ENCODE data around the gene GVQW3. TPM values are rescaled to one million over a fixed set of nuclear protein-coding genes. Genes with fewer than 3 reads are reported as not detected.

Gene GVQW3
- total RNA-seq, 2 experiments from 2014 or later = 3.2 to 3.7 TPM

DNA sequence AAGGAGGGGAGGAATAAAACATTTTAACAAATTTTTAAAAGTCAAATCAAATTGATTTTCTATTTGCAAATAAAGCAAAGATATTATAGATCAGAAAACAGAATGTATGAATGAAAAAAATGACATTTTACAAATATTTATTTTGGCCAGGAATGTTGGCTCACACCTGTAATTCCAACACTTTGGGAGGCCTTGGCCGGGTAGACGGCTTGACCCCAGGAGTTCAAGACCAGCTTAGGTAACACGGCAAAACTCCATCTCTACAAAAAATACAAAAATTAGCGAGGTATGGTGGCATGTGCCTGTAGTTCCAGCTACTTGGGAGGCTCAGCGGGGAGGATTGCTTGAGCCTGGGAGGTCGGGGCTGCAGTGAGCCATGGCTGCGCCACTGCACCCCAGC is 18.4 kb upstream of the GVQW3 start:
- ATAC-seq = no peak
- ChIA-PET POLR2A (no interaction called here), CTCF (interaction anchor here (2.0 kb wide), 1 partner anchor 12 kb away, joined by 11 read pairs; no protein-coding TSS in a partner anchor)
- H3K27ac Mint-ChIP-seq = no peak overlapping the region
- intact Hi-C loops (cut with DNase I, micrococcal nuclease) = no loop called here
- H3K36me3 Mint-ChIP-seq (ENCODE audit: low read depth) = peaks cover 25% of the 10 kb centered on the region
- no peaks in the 10 kb centered on the region for H3K9me3 Mint-ChIP-seq (ENCODE audit: low read depth)
- H3K4me1 Mint-ChIP-seq = peaks cover 29% of the 10 kb centered on the region
- H3K4me3 Mint-ChIP-seq = no peak overlapping the region
- no peaks in the 10 kb centered on the region for H3K27me3 Mint-ChIP-seq
- DNase-seq = no peak

- no peaks in the 10 kb centered on the region for H3K27me3 Mint-ChIP-seq
- DNase-seq (no peak), ATAC-seq (no peak)
- H3K36me3 Mint-ChIP-seq (ENCODE audit: low read depth) = peaks cover 20% of the 10 kb centered on the region
- ChIA-PET CTCF (interaction anchor here (0.6 to 2.4 kb wide), 5 partner anchors 10 to 537 kb away, joined by 3 to 7 read pairs (median 4); no protein-coding TSS in a partner anchor), POLR2A (no interaction called here)
- no peak overlapping the region for H3K27ac Mint-ChIP-seq
- intact Hi-C loops (cut with DNase I, micrococcal nuclease) = no loop called here
- no peak overlapping the region for H3K4me3 Mint-ChIP-seq
- no peaks in the 10 kb centered on the region for H3K9me3 Mint-ChIP-seq (ENCODE audit: low read depth)
- peaks cover 51% of the 10 kb centered on the region for H3K4me1 Mint-ChIP-seq
Observed at GRCh38 chr11:76365038-76365679, 16.0 kb upstream of the GVQW3 start.

DNA sequence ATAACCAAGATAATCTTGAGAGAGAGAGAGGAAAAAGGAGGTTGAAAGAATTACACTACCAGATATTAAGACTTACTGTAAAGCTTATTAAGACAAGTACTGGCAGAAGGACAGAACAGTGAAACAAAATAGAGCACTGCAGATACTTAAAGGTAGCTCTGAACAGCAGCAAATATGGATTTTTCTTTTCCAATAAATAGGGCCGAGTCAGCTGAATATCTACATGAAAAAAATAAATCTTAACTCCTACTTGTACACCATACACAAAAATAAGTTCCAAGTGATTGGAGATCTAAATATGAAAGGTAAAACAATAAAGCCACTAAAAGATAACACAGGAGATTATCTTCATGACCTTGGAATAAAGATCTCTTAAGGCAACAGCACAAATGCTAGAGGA is 12.6 kb upstream of the GVQW3 start:
- intact Hi-C loops (cut with DNase I, micrococcal nuclease) = no loop called here
- Mint-ChIP-seq H3K9me3 (ENCODE audit: low read depth) (no peaks in the 10 kb centered on the region), H3K4me1 (peaks cover 62% of the 10 kb centered on the region), H3K36me3 (ENCODE audit: low read depth) (peaks cover 7% of the 10 kb centered on the region), H3K4me3 (no peak overlapping the region), H3K27ac (no peak overlapping the region), H3K27me3 (no peaks in the 10 kb centered on the region)
- POLR2A ChIA-PET = no interaction called here
- DNase-seq (no peak), ATAC-seq (no peak)
- CTCF ChIA-PET = no interaction called here

- Mint-ChIP-seq H3K9me3 (ENCODE audit: low read depth) (no peaks in the 10 kb centered on the region), H3K4me1 (peaks cover 68% of the 10 kb centered on the region), H3K36me3 (ENCODE audit: low read depth) (peaks cover 1% of the 10 kb centered on the region), H3K4me3 (no peak overlapping the region), H3K27me3 (no peaks in the 10 kb centered on the region), H3K27ac (no peak overlapping the region)
- CTCF ChIA-PET = no interaction called here
- no peak for DNase-seq
- intact Hi-C loops (cut with DNase I, micrococcal nuclease) = no loop called here
- no peak for ATAC-seq
- POLR2A ChIA-PET = no interaction called here
Observed at GRCh38 chr11:76369406-76369805, 11.7 kb upstream of the GVQW3 start.

- H3K4me3 Mint-ChIP-seq = no peak overlapping the region
- CTCF ChIA-PET = interaction anchor here (1.0 to 1.1 kb wide), 2 partner anchors 11 to 70 kb away, joined by 3 read pairs; no protein-coding TSS in a partner anchor
Observed at GRCh38 chr11:76371170-76371569, 10.0 kb upstream of the GVQW3 start.

DNA sequence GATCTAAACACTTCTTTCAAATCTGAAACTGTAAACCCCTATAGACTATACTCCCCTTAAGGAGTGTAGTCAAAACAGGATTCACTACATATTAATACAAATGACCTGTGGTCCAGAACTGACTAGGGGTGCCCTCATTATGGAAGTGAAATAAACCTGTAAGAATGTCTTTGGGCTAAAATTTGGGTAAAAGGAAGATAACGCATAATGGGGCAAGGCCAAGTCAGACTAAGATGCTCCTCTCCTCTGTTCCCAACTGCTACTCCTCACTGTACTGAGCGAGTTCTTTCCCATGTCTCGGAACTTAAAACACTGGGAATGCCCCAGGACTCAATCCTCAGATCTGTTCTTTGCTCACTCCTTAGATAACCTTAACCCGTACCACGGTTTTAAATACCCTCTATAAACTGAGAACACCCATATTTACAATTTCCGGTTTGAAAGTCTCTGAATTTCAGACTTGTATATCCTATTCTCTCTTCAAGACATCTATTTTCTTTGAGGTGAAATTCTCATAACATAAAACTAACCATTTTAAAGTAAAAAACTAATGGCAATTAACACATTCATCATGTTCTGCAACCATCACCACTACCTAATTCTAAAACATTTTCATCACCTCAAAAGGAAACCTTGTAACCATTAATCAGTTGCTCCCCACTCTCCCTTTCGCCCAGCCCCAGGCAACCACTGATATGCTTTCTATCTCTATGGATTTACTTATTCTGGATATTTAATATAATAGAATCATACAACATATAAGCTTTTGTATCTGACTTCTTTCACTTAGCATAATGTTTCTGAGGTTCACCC is 4.2 kb upstream of the GVQW3 start:
- H3K4me3 Mint-ChIP-seq = no peak overlapping the region
- DNase-seq (no peak), ATAC-seq (no peak)
- H3K27me3 Mint-ChIP-seq = no peaks in the 10 kb centered on the region
- ChIA-PET CTCF (no interaction called here), POLR2A (no interaction called here)
- H3K4me1 Mint-ChIP-seq = peaks cover 68% of the 10 kb centered on the region
- no peaks in the 10 kb centered on the region for H3K9me3 Mint-ChIP-seq (ENCODE audit: low read depth)
- no peak overlapping the region for H3K27ac Mint-ChIP-seq
- intact Hi-C loops (cut with DNase I, micrococcal nuclease) = no loop called here
- H3K36me3 Mint-ChIP-seq (ENCODE audit: low read depth) = peaks cover 4% of the 10 kb centered on the region

More at GRCh38 chr11:76371170-76371569, 10.0 kb upstream of the GVQW3 start:
- peaks cover 72% of the 10 kb centered on the region for H3K4me1 Mint-ChIP-seq
- POLR2A ChIA-PET = no interaction called here
- intact Hi-C loops (cut with DNase I, micrococcal nuclease) = loop anchor here (1.0 kb wide), 2 partner anchors 9 to 10 kb away; partner anchors contain the start of genes GVQW3 (in 1 of the 2) and THAP12 (in 1 of the 2)
- DNase-seq = peak; percentile 69
- peak overlapping the region; percentile 90 for H3K27ac Mint-ChIP-seq
- no peaks in the 10 kb centered on the region for H3K27me3 Mint-ChIP-seq
- no peaks in the 10 kb centered on the region for H3K9me3 Mint-ChIP-seq (ENCODE audit: low read depth)
- peak; percentile 99 for ATAC-seq
- no peaks in the 10 kb centered on the region for H3K36me3 Mint-ChIP-seq (ENCODE audit: low read depth)

DNA sequence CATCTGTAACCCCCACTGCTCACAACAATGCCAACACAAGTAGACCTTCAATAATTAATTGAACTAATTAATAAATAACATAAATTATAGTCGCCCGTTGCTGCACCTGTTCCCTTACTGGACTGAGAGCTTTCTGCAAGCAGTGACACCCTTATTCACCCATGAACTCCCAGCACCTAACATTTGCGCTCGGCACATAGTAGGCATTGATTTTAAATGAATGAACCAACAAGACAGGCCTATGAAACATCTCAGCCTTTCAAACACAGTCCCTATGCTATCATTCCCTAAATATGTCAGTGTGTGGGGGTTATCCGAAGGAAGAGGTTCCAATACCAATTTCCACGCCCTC is 1.3 kb upstream of the GVQW3 start:
- ChIA-PET POLR2A (no interaction called here), CTCF (no interaction called here)
- peak overlapping the region; percentile 95 for H3K27ac Mint-ChIP-seq
- H3K4me3 Mint-ChIP-seq = peak overlapping the region; percentile 82
- H3K27me3 Mint-ChIP-seq = no peaks in the 10 kb centered on the region
- intact Hi-C loops (cut with DNase I, micrococcal nuclease) = loop anchor here (1.0 to 10.0 kb wide), 10 partner anchors 8 to 1982 kb away; partner anchors contain the start of genes UVRAG (in 2 of the 2), AAMDC (in 1 of the 2), ACER3 (in 1 of the 2) and CLNS1A (in 1 of the 2)
- H3K4me1 Mint-ChIP-seq = peaks cover 63% of the 10 kb centered on the region
- no peak for DNase-seq
- no peak for ATAC-seq
- H3K9me3 Mint-ChIP-seq (ENCODE audit: low read depth) = no peaks in the 10 kb centered on the region
- peaks cover 7% of the 10 kb centered on the region for H3K36me3 Mint-ChIP-seq (ENCODE audit: low read depth)

GRCh38 chr11:76380159-76380976 is 755 bp upstream of the GVQW3 start:
- H3K4me1 Mint-ChIP-seq = peaks cover 59% of the 10 kb centered on the region
- ChIA-PET POLR2A (no interaction called here), CTCF (no interaction called here)
- peak overlapping the region; percentile 95 for H3K27ac Mint-ChIP-seq
- peak; percentile 54 for ATAC-seq
- peaks cover 7% of the 10 kb centered on the region for H3K36me3 Mint-ChIP-seq (ENCODE audit: low read depth)
- no peaks in the 10 kb centered on the region for H3K9me3 Mint-ChIP-seq (ENCODE audit: low read depth)
- H3K27me3 Mint-ChIP-seq = no peaks in the 10 kb centered on the region
- H3K4me3 Mint-ChIP-seq = peak overlapping the region; percentile 82
- DNase-seq = peak; percentile 80
- intact Hi-C loops (cut with DNase I, micrococcal nuclease) = loop anchor here (1.0 to 10.0 kb wide), 10 partner anchors 9 to 1983 kb away; partner anchors contain the start of genes UVRAG (in 2 of the 2), AAMDC (in 1 of the 2), ACER3 (in 1 of the 2) and CLNS1A (in 1 of the 2)

DNA sequence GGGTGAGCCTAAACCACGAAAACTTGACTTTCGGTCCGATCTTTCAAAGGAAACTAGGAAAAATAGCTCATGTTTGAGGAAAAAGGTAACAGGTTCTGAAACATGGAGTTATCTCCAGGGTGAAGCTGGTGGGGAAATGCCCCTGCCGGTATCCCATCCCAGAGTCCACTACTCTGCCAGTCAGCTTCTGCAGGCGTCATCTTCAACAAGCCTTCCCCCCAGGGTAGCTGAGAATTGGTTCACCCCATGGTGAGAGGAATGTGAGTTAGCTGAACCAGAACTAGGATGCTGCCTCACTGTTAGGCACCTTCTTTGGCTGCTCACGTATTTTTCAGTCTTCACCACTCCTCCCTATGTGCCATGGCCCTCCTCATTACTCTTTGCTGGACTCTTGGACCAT is 1.1 kb downstream of the GVQW3 start:
- Mint-ChIP-seq H3K36me3 (ENCODE audit: low read depth) (peaks cover 7% of the 10 kb centered on the region), H3K9me3 (ENCODE audit: low read depth) (no peaks in the 10 kb centered on the region), H3K4me1 (peaks cover 46% of the 10 kb centered on the region), H3K4me3 (peak overlapping the region; percentile 82), H3K27me3 (no peaks in the 10 kb centered on the region), H3K27ac (peak overlapping the region; percentile 45)
- no peak for ATAC-seq
- DNase-seq = no peak
- intact Hi-C loops (cut with DNase I, micrococcal nuclease) = loop anchor here (5.0 to 10.0 kb wide), 4 partner anchors 175 to 1985 kb away; partner anchors contain the start of genes CLNS1A (in 1 of the 2), PGM2L1 (in 1 of the 2), UVRAG (in 1 of the 2) and WNT11 (in 1 of the 2)
- ChIA-PET CTCF (interaction anchor here (0.6 to 0.9 kb wide), 2 partner anchors 77 to 338 kb away, joined by 3 read pairs; no protein-coding TSS in a partner anchor), POLR2A (no interaction called here)

DNA sequence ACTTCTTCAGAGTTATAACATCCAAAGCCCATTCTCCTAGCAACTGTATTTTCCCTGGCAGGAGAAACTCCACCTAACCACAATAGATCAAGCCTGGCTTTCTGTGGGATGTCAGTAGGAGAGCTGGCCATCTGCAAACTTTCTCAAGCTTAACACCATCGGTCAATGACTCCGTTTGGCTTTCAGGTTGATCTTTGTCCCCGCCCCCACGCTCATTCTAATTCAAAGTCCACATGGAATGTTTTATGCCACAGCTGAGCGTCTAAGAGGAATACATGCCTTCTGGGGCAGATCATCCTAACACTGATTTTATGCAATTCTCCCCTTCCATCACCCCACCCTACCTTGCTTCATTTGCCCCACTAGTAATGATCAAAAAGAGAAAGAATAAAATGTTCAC is 4.8 kb downstream of the GVQW3 start:
- ChIA-PET CTCF (no interaction called here), POLR2A (no interaction called here)
- intact Hi-C loops (cut with DNase I, micrococcal nuclease) = loop anchor here (10.0 kb wide), 2 partner anchors 571 to 1249 kb away; partner anchors contain the start of genes CLNS1A (in 1 of the 2) and UVRAG (in 1 of the 2)
- Mint-ChIP-seq H3K27ac (no peak overlapping the region), H3K27me3 (no peaks in the 10 kb centered on the region), H3K4me3 (no peak overlapping the region), H3K36me3 (ENCODE audit: low read depth) (peaks cover 7% of the 10 kb centered on the region), H3K4me1 (peaks cover 24% of the 10 kb centered on the region), H3K9me3 (ENCODE audit: low read depth) (no peaks in the 10 kb centered on the region)
- no peak for ATAC-seq
- DNase-seq = no peak

DNA sequence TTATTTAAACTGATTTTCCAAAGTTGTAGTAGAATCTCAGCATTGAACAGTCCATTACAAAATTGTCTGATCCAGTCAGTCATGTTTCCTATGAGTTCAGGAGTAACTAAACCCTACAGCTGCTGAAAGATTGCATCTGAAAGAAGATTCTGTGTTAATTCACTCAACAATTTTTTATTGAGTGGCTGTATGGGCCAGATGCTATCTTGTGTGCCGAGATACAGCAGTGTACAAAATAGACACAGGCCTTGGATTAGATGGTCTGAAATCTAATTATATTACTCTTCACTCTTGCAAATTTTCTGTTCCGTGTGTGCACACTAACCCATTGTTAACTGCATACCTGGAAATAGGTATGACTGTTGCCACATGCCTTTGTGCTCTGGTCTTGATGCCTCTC is 7.3 kb downstream of the GVQW3 start:
- CTCF ChIA-PET = interaction anchor here (2.2 kb wide), 1 partner anchor 180 kb away, joined by 8 read pairs; no protein-coding TSS in a partner anchor
- Mint-ChIP-seq H3K4me1 (peaks cover 7% of the 10 kb centered on the region), H3K4me3 (no peak overlapping the region), H3K27me3 (no peaks in the 10 kb centered on the region), H3K27ac (no peak overlapping the region), H3K9me3 (ENCODE audit: low read depth) (no peaks in the 10 kb centered on the region), H3K36me3 (ENCODE audit: low read depth) (peaks cover 4% of the 10 kb centered on the region)
- POLR2A ChIA-PET = no interaction called here
- intact Hi-C loops (cut with DNase I, micrococcal nuclease) = loop anchor here (10.0 kb wide), 2 partner anchors 574 to 1246 kb away; partner anchors contain the start of genes CLNS1A (in 1 of the 2) and UVRAG (in 1 of the 2)
- DNase-seq (no peak), ATAC-seq (no peak)

All from activated CD4-positive, alpha-beta T cell treated with anti-CD3 and anti-CD28 coated beads for 36 hours (primary cell).